ENCODE results near the gene VWA5B1.

The VWA5B1 gene

GRCh38 chr1:20323613-20323920, 32.9 kb downstream of the VWA5B1 start:
- no peak for DNase-seq

GRCh38 chr1:20324704-20325406, 34.2 kb downstream of the VWA5B1 start:
- DNase-seq = no peak

- DNase-seq = no peak
Observed at GRCh38 chr1:20325407-20325843, 34.8 kb downstream of the VWA5B1 start.

- no peak for DNase-seq
Observed at GRCh38 chr1:20325844-20326420, 35.3 kb downstream of the VWA5B1 start.

DNA sequence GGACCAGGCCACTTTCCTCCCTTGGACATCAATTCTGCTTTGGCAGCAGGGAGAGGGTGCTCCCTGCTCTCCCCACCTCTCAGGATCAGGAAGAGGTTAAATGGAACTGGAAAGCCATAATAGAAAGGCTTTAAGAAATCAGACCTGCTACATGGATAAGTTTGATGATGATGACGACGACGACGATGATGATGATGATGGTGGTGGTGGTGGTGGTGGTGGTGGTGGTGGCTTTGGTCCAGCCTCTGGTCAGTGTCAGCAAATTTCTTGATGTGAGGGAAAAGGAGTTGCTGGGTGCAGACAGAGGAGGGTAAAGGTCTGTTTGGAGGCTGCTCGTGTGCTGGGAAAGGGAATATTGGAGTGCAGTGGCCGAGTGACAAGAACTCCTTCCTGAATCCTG, 36.8 kb downstream of the VWA5B1 start:
- no peak for DNase-seq

GRCh38 chr1:20328201-20328600, 37.5 kb downstream of the VWA5B1 start:
- DNase-seq = no peak

DNA sequence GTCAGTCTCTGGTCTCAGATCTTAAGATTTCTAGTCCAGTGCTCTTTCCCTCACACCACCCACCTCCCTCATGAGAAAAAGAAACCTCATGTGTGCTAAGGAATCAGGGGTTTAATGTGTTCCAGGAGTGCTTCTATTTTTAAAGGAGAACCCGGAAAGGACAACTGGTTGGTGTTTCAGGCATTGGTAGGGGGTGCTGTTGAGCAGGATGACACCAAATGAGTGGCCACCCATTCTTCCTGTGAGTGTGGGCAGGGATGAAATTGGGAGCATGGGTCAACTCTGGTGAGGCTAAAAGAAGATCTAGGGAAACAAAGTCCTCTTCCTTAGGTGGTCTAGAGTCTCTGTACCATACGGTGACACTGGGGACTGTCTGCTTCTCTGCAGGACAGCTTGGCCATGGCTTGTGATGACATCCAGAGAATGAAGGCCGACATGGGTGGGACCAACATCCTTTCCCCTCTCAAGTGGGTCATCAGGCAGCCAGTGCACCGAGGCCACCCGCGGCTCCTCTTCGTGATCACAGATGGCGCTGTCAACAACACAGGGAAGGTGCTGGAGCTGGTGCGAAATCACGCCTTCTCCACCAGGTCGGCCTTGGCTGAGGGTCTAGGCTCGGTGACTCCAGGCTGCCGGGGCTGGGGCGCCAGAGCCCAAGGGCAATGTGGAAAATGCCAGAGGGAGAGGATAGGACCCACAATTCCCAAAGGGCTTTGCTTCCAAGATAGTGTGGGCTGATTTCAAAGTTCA, 39.3 kb downstream of the VWA5B1 start:
- no peak for DNase-seq

- DNase-seq = no peak
Observed at GRCh38 chr1:20334103-20334502, 43.4 kb downstream of the VWA5B1 start.

DNA sequence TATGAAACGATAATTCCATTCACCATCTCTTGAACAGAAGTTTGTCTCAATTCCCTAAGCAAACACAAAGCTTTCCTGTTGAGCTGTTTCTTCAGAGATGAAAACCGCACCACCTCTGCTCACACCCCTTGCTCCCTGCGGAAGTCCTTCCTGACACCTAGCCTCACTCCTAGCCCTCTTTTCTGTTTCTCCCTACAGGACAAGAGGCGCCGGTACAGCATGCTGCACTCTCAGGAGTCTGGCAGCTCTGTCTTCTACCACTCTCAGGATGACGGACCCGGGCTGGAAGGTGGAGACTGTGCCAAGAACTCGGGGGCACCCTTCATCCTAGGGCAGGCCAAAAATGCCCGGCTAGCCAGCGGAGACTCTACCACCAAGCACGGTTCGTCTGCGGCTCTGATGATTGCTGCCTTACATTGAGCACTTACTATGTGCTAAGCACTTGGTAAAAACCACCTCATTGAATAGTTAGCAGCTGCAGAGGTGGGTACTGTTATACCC, 45.5 kb downstream of the VWA5B1 start:
- no peak for DNase-seq

DNA sequence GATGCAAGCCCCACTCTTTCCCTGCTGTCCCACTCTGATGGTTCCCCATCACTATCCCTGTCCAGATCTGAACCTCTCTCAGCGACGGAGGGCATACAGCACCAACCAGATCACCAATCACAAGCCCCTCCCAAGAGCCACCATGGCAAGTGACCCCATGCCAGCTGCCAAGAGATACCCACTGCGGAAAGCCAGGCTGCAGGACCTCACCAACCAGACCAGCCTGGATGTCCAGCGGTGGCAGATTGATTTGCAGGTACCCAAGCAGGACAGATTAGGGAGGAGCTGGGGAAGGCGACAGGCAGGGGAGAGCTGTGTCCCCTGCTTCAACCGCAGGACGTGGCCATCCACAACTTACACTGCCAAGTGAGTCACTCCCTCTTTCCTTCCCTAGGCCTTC, 46.9 kb downstream of the VWA5B1 start:
- no peak for DNase-seq

DNA sequence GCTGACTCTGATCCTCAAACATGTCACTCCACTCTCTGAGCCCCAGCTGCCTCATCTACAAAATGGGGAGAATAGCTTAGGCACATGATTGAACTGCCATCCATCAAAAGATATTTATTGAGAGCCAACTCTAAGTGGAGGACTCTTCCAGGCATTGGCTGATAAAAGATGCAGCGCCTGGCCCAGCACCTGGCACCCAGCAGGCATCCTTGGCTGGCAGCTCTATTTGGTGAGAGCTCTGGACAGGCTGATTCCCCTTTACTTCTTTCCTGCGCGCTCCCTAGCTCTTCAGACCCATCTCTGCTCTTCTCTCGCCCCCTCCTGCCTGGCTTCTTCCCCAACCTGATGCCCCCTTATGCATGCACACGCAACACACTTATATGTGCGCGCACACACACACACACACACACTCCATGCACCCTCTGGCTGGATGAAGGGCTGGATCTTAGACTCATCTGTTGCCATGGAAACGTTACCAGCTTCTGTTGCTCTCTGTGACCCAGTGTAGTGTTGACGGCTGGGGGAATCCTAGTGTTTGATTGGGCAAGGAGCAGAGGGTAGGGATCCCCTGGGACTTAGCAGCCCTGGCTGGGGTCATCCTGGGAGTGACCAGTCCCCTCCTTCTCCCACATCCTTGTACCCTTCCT, 49.3 kb downstream of the VWA5B1 start:
- no peak for DNase-seq

DNA sequence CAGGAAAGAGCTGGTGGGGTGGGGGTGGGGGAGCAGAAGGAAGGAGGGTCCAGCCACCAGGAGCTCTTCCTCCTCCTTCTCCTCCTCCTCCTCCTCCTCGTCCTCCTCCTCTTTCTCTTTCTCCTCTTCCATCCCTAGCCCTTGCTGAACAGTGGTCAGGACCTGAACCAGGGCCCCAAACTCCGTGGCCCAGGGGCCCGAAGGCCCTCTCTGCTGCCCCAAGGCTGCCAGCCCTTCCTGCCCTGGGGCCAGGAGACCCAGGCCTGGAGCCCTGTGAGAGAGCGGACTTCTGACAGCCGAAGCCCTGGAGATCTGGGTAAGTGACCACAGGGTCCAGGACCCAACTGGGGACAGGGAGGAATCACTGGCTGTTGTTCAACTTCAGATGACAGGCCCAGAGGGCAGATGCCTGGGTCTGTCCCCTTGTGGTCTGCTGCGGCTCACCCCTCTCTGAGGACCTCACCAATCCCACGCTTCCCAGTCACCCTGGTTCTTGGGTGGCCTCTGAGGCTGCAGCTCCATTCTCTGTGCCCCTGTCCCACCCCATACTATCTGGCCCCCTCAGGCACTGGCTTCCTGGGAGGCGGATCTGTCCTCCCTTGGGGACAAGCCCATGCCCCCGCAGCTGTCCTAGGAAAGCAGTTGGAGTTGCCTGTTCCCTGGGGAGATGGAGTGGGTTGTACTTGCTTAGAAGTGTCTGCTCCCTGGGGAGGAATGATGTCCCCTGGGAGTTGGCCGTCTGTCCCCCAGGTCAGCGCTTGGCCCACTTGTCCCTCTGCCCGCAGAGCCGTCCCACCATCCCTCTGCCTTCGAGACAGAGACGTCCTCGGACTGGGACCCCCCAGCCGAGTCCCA, 51.8 kb downstream of the VWA5B1 start:
- DNase-seq = no peak

DNA sequence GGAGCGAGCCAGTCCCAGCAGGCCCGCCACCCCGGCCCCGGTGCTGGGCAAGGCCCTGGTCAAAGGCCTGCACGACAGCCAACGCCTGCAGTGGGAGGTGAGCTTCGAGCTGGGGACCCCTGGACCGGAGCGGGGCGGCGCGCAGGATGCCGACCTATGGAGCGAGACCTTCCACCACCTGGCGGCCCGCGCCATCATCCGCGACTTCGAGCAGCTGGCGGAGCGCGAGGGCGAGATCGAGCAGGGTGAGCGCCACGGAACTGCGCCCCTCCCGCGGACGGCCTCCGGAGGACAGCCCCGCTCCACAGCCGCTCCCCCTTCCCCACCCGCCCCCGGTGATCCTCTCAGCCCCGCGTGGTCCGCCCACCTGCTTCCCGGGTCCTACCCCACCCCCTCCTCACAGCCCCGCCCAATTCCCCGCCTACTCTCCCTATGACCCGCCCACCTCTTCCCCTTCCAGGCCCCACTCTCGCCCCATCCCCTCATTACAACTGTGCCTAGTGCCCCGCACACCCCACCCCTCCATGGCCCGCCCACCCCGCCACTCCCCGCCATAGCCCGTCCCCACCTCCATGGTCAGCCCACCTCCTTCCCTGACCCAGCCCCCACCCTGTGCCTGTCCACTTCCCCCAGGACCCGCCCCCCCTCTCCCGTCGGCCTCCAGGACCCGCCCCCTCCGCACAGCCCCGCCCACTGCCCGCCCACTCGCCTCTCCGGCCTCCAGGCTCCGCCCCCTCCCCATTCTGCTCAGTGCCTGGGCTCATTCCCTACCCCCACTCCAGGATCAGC, 52.7 kb downstream of the VWA5B1 start:
- peak; percentile 12 to 29 for DNase-seq

- no peak for DNase-seq
Observed at GRCh38 chr1:20343938-20344302, 53.2 kb downstream of the VWA5B1 start.

GRCh38 chr1:20344738-20345137, 54.1 kb downstream of the VWA5B1 start:
- no peak for DNase-seq

- no peak for DNase-seq
Observed at GRCh38 chr1:20345419-20345818, 54.7 kb downstream of the VWA5B1 start.

- DNase-seq = no peak
Observed at GRCh38 chr1:20346433-20346832, 55.8 kb downstream of the VWA5B1 start.

- DNase-seq = no peak
Observed at GRCh38 chr1:20347699-20348098, 57.0 kb downstream of the VWA5B1 start.

- DNase-seq = no peak
Observed at GRCh38 chr1:20348326-20348915, 57.7 kb downstream of the VWA5B1 start.

GRCh38 chr1:20349561-20349960, 58.9 kb downstream of the VWA5B1 start:
- DNase-seq = no peak

- no peak for DNase-seq
Observed at GRCh38 chr1:20349971-20350370, 59.3 kb downstream of the VWA5B1 start.

Data from CD4-positive, alpha-beta T cell treated with Interferon alpha-2 for 1 hour (primary cell).